PC-3 (cell line): Measurements from ENCODE around the gene TIMM8B. TPM values are rescaled to one million over a fixed set of nuclear protein-coding genes. Genes with fewer than 3 reads are reported as not detected.

Source experiments
- ATAC-seq: fragments of 200-7000 bp; cut with Tn5 transposase; 2 replicates; pipeline ENCODE4 v1.9.1; 2020; ENCODE audit warnings: mild to moderate bottlenecking, moderate library complexity
- BruUV-seq: library from RNA; stranded (reverse); fragments of 400-500 nt; replicated peaks from 2 replicates; lab custom pipeline; 2021; lab: Mats Ljungman, UMichigan
- CTCF ChIA-PET: fragments of 300-600 bp; sonication (Branson Sonifier 250); formaldehyde crosslinking; loops from one replicate; lab custom pipeline; 2022; ENCODE audit warnings: antibody characterized with exemption; lab: Charles Lee
- POLR2A ChIA-PET: fragments of 300-600 bp; sonication (Branson Sonifier 250); formaldehyde crosslinking; loops from one replicate; lab custom pipeline; 2022; ENCODE audit warnings: antibody characterized with exemption; ENCODE audit not compliant: unreplicated experiment; lab: Charles Lee
- DNase-seq: peaks from one replicate; pipeline ENCODE4 v3.0.0-alpha.2; 2015
- H2AFZ ChIP-seq: fragments of 300-600 bp; sonication (generic); 2 replicates; pipeline ENCODE4 v1.6.0; 2016; ENCODE audit warnings: antibody characterized with exemption, low read length
- H3F3A ChIP-seq: fragments of 300-600 bp; sonication (generic); one replicate; pipeline ENCODE4 v1.6.0; 2017; ENCODE audit warnings: antibody characterized with exemption, low read length, control low read depth, mild to moderate bottlenecking; ENCODE audit not compliant: unreplicated experiment
- H3K27ac ChIP-seq: fragments of 300-600 bp; sonication (generic); 2 replicates; pipeline ENCODE4 v1.5.1; 2016; ENCODE audit warnings: mild to moderate bottlenecking, low read length
- H3K27me3 ChIP-seq: fragments of 300-600 bp; sonication (generic); 2 replicates; pipeline ENCODE4 v1.6.1; 2016; ENCODE audit warnings: low read length, mixed read lengths
- H3K36me3 ChIP-seq: fragments of 300-600 bp; sonication (generic); 2 replicates; pipeline ENCODE4 v1.6.1; 2016; ENCODE audit warnings: low read depth, mixed run types, low read length, mixed read lengths
- H3K4me1 ChIP-seq: fragments of 300-600 bp; sonication (generic); 2 replicates; pipeline ENCODE4 v1.5.1; 2016; ENCODE audit warnings: low read length; ENCODE audit not compliant: insufficient read depth
- H3K4me2 ChIP-seq: fragments of 300-600 bp; sonication (generic); 2 replicates; pipeline ENCODE4 v1.6.0; 2016; ENCODE audit warnings: low read length
- H3K4me3 ChIP-seq: fragments of 300-600 bp; sonication (generic); 2 replicates; pipeline ENCODE4 v1.5.1; 2016; ENCODE audit warnings: mild to moderate bottlenecking, low read length, mixed read lengths
- H3K79me2 ChIP-seq: fragments of 300-600 bp; sonication (generic); 2 replicates; pipeline ENCODE4 v1.6.1; 2017; ENCODE audit warnings: low read length, mixed read lengths
- H3K9ac ChIP-seq: fragments of 300-600 bp; sonication (generic); 2 replicates; pipeline ENCODE4 v1.6.0; 2016; ENCODE audit warnings: mild to moderate bottlenecking, low read length
- H3K9me2 ChIP-seq: fragments of 300-600 bp; sonication (generic); replicated peaks from 2 replicates; pipeline ENCODE4 v1.6.1; 2016; ENCODE audit warnings: mixed run types, low read length, mixed read lengths
- H3K9me3 ChIP-seq: fragments of 300-600 bp; sonication (generic); 2 replicates; pipeline ENCODE4 v1.6.1; 2016; ENCODE audit warnings: low read length, mixed read lengths
- H4K20me1 ChIP-seq: fragments of 300-600 bp; sonication (generic); 2 replicates; pipeline ENCODE4 v1.6.1; 2016; ENCODE audit warnings: low read length, mixed read lengths
- CTCF ChIP-seq: fragments of 300-600 bp; sonication (generic); conservative IDR thresholded peaks from 2 replicates; pipeline ENCODE4 v1.5.1; 2017; ENCODE audit warnings: antibody characterized with exemption, low read depth, mild to moderate bottlenecking, low read length
- EZH2 ChIP-seq: fragments of 300-600 bp; sonication (generic); IDR thresholded peaks from one replicate; pipeline ENCODE4 v1.6.1; 2017; ENCODE audit warnings: antibody characterized with exemption, mild to moderate bottlenecking, low read length; ENCODE audit not compliant: unreplicated experiment
- EZH2phosphoT487 ChIP-seq: fragments of 300-600 bp; sonication (generic); IDR thresholded peaks from 2 replicates; pipeline ENCODE4 v1.6.1; 2018; ENCODE audit warnings: mild to moderate bottlenecking, antibody characterized with exemption, low read length, borderline replicate concordance
- intact Hi-C: fragments of 100-400 bp; cut with micrococcal nuclease; formaldehyde crosslinking; loops from 2 replicates; pipeline ENCODE4 v1.9.0; 2023
- total RNA-seq: library from RNA; depleted of rRNA; stranded (reverse); fragments of >200 nt; gene quantifications from 2 replicates; pipeline ENCODE4 v1.2.3, GENCODE V29; 2014

The TIMM8B gene
- total RNA-seq, 1 experiment from 2014 or later, result 238 TPM

- H3K9me3 ChIP-seq, result no peaks in the 10 kb centered on the region
- intact Hi-C loops, result no loop called here
- H3F3A ChIP-seq, result no peaks in the 10 kb centered on the region
- ATAC-seq, result peak; percentile 97
- H3K9ac ChIP-seq, result no peak overlapping the region
- no peaks in the 10 kb centered on the region for H3K79me2 ChIP-seq
- peak overlapping the region; percentile 60 for H3K4me2 ChIP-seq
- no TSS peak for BruUV-seq
- no peaks in the 10 kb centered on the region for H3K27me3 ChIP-seq
- H3K36me3 ChIP-seq, result no peaks in the 10 kb centered on the region
- H3K4me3 ChIP-seq, result no peak overlapping the region
- peak overlapping the region; percentile 21; the same call in 1 of the 2 replicates for H2AFZ ChIP-seq
- ChIA-PET CTCF (interaction anchor here (1.1 kb wide), 1 partner anchor 174 kb away, joined by 3 read pairs; no protein-coding TSS in a partner anchor), POLR2A (interaction anchor here (0.6 kb wide), 1 partner anchor 26 kb away, joined by 27 read pairs; no protein-coding TSS in a partner anchor)
- peak; percentile 73 for DNase-seq
- H4K20me1 ChIP-seq, result no peaks in the 10 kb centered on the region
- TF ChIP-seq EZH2phosphoT487 (no peak), EZH2 (no peak)
- H3K9me2 ChIP-seq, result no peaks in the 10 kb centered on the region
- no peak overlapping the region for H3K27ac ChIP-seq
- H3K4me1 ChIP-seq, result peaks cover 11% of the 10 kb centered on the region; the same call in 1 of the 2 replicates
These were observed 19.5 kb upstream of the TIMM8B start for GRCh38 chr11:112106070-112106469.

- Histone ChIP-seq H2AFZ (no peak overlapping the region), H3F3A (no peaks in the 10 kb centered on the region), H4K20me1 (no peaks in the 10 kb centered on the region), H3K36me3 (no peaks in the 10 kb centered on the region), H3K27ac (no peak overlapping the region), H3K9ac (no peak overlapping the region), H3K4me1 (peaks cover 11% of the 10 kb centered on the region; the same call in 1 of the 2 replicates), H3K79me2 (no peaks in the 10 kb centered on the region), H3K27me3 (no peaks in the 10 kb centered on the region), H3K4me2 (no peak overlapping the region), H3K4me3 (no peak overlapping the region), H3K9me2 (no peaks in the 10 kb centered on the region), H3K9me3 (no peaks in the 10 kb centered on the region)
- intact Hi-C loops, result no loop called here
- POLR2A ChIA-PET, result no interaction called here
- no TSS peak for BruUV-seq
- ATAC-seq, result no peak
- TF ChIP-seq EZH2phosphoT487 (no peak), EZH2 (no peak)
- DNase-seq, result no peak
- CTCF ChIA-PET, result no interaction called here
These were observed 16.9 kb upstream of the TIMM8B start for GRCh38 chr11:112103446-112103845.

- Histone ChIP-seq H3K27ac (no peak overlapping the region), H3K4me3 (no peak overlapping the region), H2AFZ (no peak overlapping the region), H3K27me3 (no peaks in the 10 kb centered on the region), H3K36me3 (peaks cover 7% of the 10 kb centered on the region; the same call in 1 of the 2 replicates), H3K9me2 (no peaks in the 10 kb centered on the region), H4K20me1 (no peaks in the 10 kb centered on the region), H3K9ac (no peak overlapping the region), H3K79me2 (no peaks in the 10 kb centered on the region), H3K9me3 (no peaks in the 10 kb centered on the region), H3K4me1 (0 out of 2 replicates have a peak, but pooled peaks cover 1% of the 10 kb centered on the region), H3F3A (no peaks in the 10 kb centered on the region), H3K4me2 (no peak overlapping the region)
- ATAC-seq (no peak), DNase-seq (no peak)
- TF ChIP-seq EZH2 (no peak), CTCF (no peak), EZH2phosphoT487 (no peak)
- CTCF ChIA-PET, result no interaction called here
- POLR2A ChIA-PET, result no interaction called here
- no TSS peak for BruUV-seq
- intact Hi-C loops, result no loop called here
These were observed 13.9 kb upstream of the TIMM8B start for GRCh38 chr11:112100462-112100861.
